GM12878 (cell line): ENCODE measurements around the gene SEC62. TPM values are rescaled to one million over a fixed set of nuclear protein-coding genes. Genes with fewer than 3 reads are reported as not detected.

Experiments
- ATAC-seq: fragments of 200-7000 bp; cut with Tn5 transposase; 3 replicates; pipeline ENCODE4 v1.9.1; 2020; ENCODE audit warnings: mild to moderate bottlenecking, moderate library complexity
- BruUV-seq: library from RNA; stranded (reverse); fragments of 400-500 nt; replicated peaks from 2 replicates; lab custom pipeline; 2021; lab: Mats Ljungman, UMichigan
- CTCF ChIA-PET: fragments of 300-600 bp; sonication (Branson Sonifier 250); formaldehyde crosslinking; extraction: SDS; loops from one replicate; lab custom pipeline; 2021; ENCODE audit warnings: inconsistent platforms; lab: Yijun Ruan, JAX
- POLR2A ChIA-PET: fragments of 350-600 bp; formaldehyde crosslinking; extraction: SDS; loops from one replicate; lab custom pipeline; 2021; ENCODE audit warnings: inconsistent platforms; lab: Charles Lee
- RAD21 ChIA-PET: fragments of 300-600 bp; sonication (Branson Sonifier 250); formaldehyde crosslinking; loops from one replicate; lab custom pipeline; 2023; ENCODE audit warnings: antibody characterized with exemption; ENCODE audit not compliant: unreplicated experiment; lab: Charles Lee
- SMC1A ChIA-PET: fragments of 300-600 bp; sonication (Branson Sonifier 250); formaldehyde crosslinking; loops from one replicate; lab custom pipeline; 2023; ENCODE audit not compliant: unreplicated experiment, uncharacterized antibody; lab: Charles Lee
- DNase-seq: peaks from one replicate; pipeline ENCODE4 v3.0.0-alpha.2; 2011; ENCODE audit warnings: low read depth, low spot score
- FAIRE-seq: peaks from 3 replicates; lab custom pipeline; 2011; peaks lifted over from hg19 to GRCh38; lab: Jason Lieb, UNC
- H2AFZ ChIP-seq: 2 replicates; pipeline ENCODE4 v1.6.0; 2011; ENCODE audit warnings: low read depth, low read length, control low read depth; ENCODE audit not compliant: control insufficient read depth
- H3K27ac ChIP-seq: 2 replicates; pipeline ENCODE4 v1.5.1; 2011; ENCODE audit warnings: control low read depth; ENCODE audit not compliant: control insufficient read depth, insufficient read depth
- H3K27me3 ChIP-seq, 2 experiments: replicated peaks in 1 of 2; 2 replicates each; pipeline versions ENCODE4 v1.6.0 to v1.6.1; 2011; ENCODE audit warnings: low read length in 1 of 2; ENCODE audit not compliant: control insufficient read depth in 2 of 2, insufficient read depth in 2 of 2
- H3K36me3 ChIP-seq, 2 experiments: 2 replicates each; pipeline ENCODE4 v1.5.1; 2011; ENCODE audit warnings: low read length in 1 of 2; ENCODE audit not compliant: control insufficient read depth in 2 of 2, insufficient read depth in 2 of 2
- H3K4me1 ChIP-seq: 2 replicates; pipeline ENCODE4 v1.6.1; 2011; ENCODE audit warnings: mild to moderate bottlenecking, low read length, moderate library complexity, mixed read lengths; ENCODE audit not compliant: control insufficient read depth, insufficient read depth
- H3K4me2 ChIP-seq: 2 replicates; pipeline ENCODE4 v1.6.0; 2011; ENCODE audit warnings: control low read depth; ENCODE audit not compliant: control insufficient read depth, insufficient read depth
- H3K4me3 ChIP-seq: fragments of 200-600 bp; sonication (generic); 2 replicates; pipeline ENCODE4 v1.5.1; 2016
- H3K79me2 ChIP-seq: 2 replicates; pipeline ENCODE4 v1.6.0; 2011; ENCODE audit warnings: low read length; ENCODE audit not compliant: control insufficient read depth, insufficient read depth
- H3K9ac ChIP-seq: 2 replicates; pipeline ENCODE4 v1.8.0; 2011; ENCODE audit warnings: low read length, control low read depth, mixed read lengths; ENCODE audit not compliant: control insufficient read depth, insufficient read depth
- H3K9me3 ChIP-seq: replicated peaks from 3 replicates; pipeline ENCODE4 v1.5.1; 2011; ENCODE audit warnings: mild to moderate bottlenecking, low read length; ENCODE audit not compliant: control insufficient read depth, insufficient read depth
- H4K20me1 ChIP-seq: 2 replicates; pipeline ENCODE4 v1.6.0; 2011; ENCODE audit not compliant: control insufficient read depth, insufficient read depth
- E2F8 ChIP-seq: fragments of 450-650 bp; IDR thresholded peaks from 2 replicates; pipeline ENCODE4 v1.6.1; 2018; ENCODE audit warnings: mild to moderate bottlenecking, low read depth, moderate library complexity; ENCODE audit not compliant: partially characterized antibody
- RUNX3 ChIP-seq: IDR thresholded peaks from 2 replicates; pipeline ENCODE4 v1.6.1; 2012; ENCODE audit warnings: low read length, inconsistent platforms
- WGBS: methylation state at CpG from one replicate; pipeline ENCODE4 v1.1.6; 2016; ENCODE audit warnings: low lambda C conversion rate; ENCODE audit not compliant: insufficient replicate concordance, insufficient coverage; ENCODE audit errors: missing lambda C conversion rate; 5-methylcytosine and 5-hydroxymethylcytosine counted together
- in situ Hi-C: fragments of 300-500 bp; cut with MboI; formaldehyde crosslinking; loops from 9 replicates; pipeline ENCODE4 v1.14.3; 2018; ENCODE audit warnings: mixed read lengths
- intact Hi-C: fragments of 100-400 bp; cut with micrococcal nuclease; formaldehyde crosslinking; loops from one replicate; pipeline ENCODE4 v1.14.2; 2022; ENCODE audit not compliant: unreplicated experiment
- polyA plus RNA-seq, 11 experiments: library from polyadenylated mRNA; depleted of rRNA in 4 of 11; unstranded in 6 of 11; stranded (reverse) in 5 of 11; fragments of >200 nt; fragmentation: Nextera tagmentation in 4 of 11; fragmentation: Illumina TruSeq in 1 of 11; extraction: Ambion mirVana in 4 of 11; extraction: Trizol in 1 of 11; gene quantifications; 1 replicate in 1 of 11; 2 replicates in 10 of 11; pipeline versions ENCODE4 v1.2.1 to v1.2.3, GENCODE V29; 2011 to 2016; ENCODE audit warnings: inconsistent platforms in 2 of 11, missing spikeins in 2 of 11, low read depth in 1 of 11
- total RNA-seq, 4 experiments: library from RNA; depleted of rRNA in 3 of 4; stranded (reverse); fragments of >200 nt in 3 of 4; fragmentation: Illumina TruSeq in 1 of 4; extraction: Trizol in 1 of 4; gene quantifications; 2 replicates each; pipeline versions ENCODE4 v1.2.1 to v1.2.3, GENCODE V29; 2013 to 2021

SEC62 gene
- total and polyA plus RNA-seq, 10 of the 15 experiments (the other 5 are each of a cell fraction or from before 2014, with no cell fraction given): 25.6 to 270 (median 94.8) TPM

GRCh38 chr3:170027233-170028102 lies 60.9 kb downstream of the SEC62 start:
- in situ Hi-C loops (loop anchor here (25.0 kb wide), 1 partner anchor 890 kb away; no protein-coding TSS in a partner anchor), intact Hi-C loops (no loop called here)
- ChIA-PET CTCF (no interaction called here), SMC1A (no interaction called here), RAD21 (no interaction called here), POLR2A (no interaction called here)
- Histone ChIP-seq H3K9ac (no peak overlapping the region), H3K36me3 (no peaks in the 10 kb centered on the region), H3K79me2 (no peaks in the 10 kb centered on the region), H4K20me1 (no peaks in the 10 kb centered on the region), H2AFZ (peak overlapping the region; percentile 1), H3K4me3 (no peak overlapping the region), H3K27me3 (no peaks in the 10 kb centered on the region), H3K4me2 (no peak overlapping the region), H3K4me1 (no peaks in the 10 kb centered on the region), H3K9me3 (no peaks in the 10 kb centered on the region), H3K27ac (no peak overlapping the region)
- ATAC-seq (no peak), FAIRE-seq (no peak), DNase-seq (no peak)
- no TSS peak for BruUV-seq
- 21% methylated on average over 4 of the region's 4 CpGs for WGBS
- TF ChIP-seq E2F8: no peak
- peak; percentile 42; the same call in 1 of the 2 replicates for TF ChIP-seq RUNX3
